ENCODE results near the gene HBB. TPM values are rescaled to one million over a fixed set of nuclear protein-coding genes. Genes with fewer than 3 reads are reported as not detected.

The HBB gene
- total RNA-seq, 4 donors from 2014 or later: 16.1 to 148 (median 132) TPM; not detected in 1

GRCh38 chr11:5269715-5270147, 42.9 kb upstream of the HBB start, which contains the start of gene HBE1:
HBE1 (minus strand) TSS chr11:5269945; CDS start chr11:5269890, 55 bp downstream.
- Histone ChIP-seq H3K4me1 (no peaks in the 10 kb centered on the region), H3K27ac (no peak within 1 kb of the TSS), H3K9me3 (no peaks in the 10 kb centered on the region), H3K27me3 (no peaks in the 10 kb centered on the region), H3K4me3 (no peak within 1 kb of the TSS), H3K36me3 (no peaks in the 10 kb centered on the region)
- TF ChIP-seq POLR2AphosphoS5 (IDR thresholded peaks at IDR 0.05) (no peak), POLR2A (IDR thresholded peaks at IDR 0.05) (no peak), EP300 (IDR thresholded peaks at IDR 0.05) (no peak), CTCF (IDR thresholded peaks at IDR 0.05) (no peak)
- 25% methylated on average over 3 of the region's 4 CpGs; no CpG with 5 or more reads in 1 of the 2 donors for WGBS, 2 donors (ENCODE audit: low coverage in 1 of 2)
- ATAC-seq: no peak

- TF ChIP-seq POLR2A (IDR thresholded peaks at IDR 0.05) (no peak), CTCF (IDR thresholded peaks at IDR 0.05) (no peak), POLR2AphosphoS5 (IDR thresholded peaks at IDR 0.05) (no peak), EP300 (IDR thresholded peaks at IDR 0.05) (no peak)
- no peak overlapping the region for H3K27ac ChIP-seq
- WGBS, 2 donors (ENCODE audit: low coverage in 1 of 2): 57 to 64% methylated on average over 2 of the region's 2 CpGs
- no peaks in the 10 kb centered on the region for H3K36me3 ChIP-seq
- no peaks in the 10 kb centered on the region for H3K4me1 ChIP-seq
- no peak overlapping the region for H3K4me3 ChIP-seq
- no peaks in the 10 kb centered on the region for H3K27me3 ChIP-seq
- ATAC-seq: no peak
- H3K9me3 ChIP-seq: no peaks in the 10 kb centered on the region
These were observed 40.2 kb upstream of the HBB start for GRCh38 chr11:5267033-5267563.

- Histone ChIP-seq H3K4me1 (no peaks in the 10 kb centered on the region), H3K27ac (no peak overlapping the region), H3K36me3 (no peaks in the 10 kb centered on the region), H3K9me3 (peaks cover 0 to 5% (median 0%) of the 10 kb centered on the region in 3 donors), H3K27me3 (no peaks in the 10 kb centered on the region), H3K4me3 (no peak overlapping the region)
- no peak for ATAC-seq
- TF ChIP-seq CTCF (IDR thresholded peaks at IDR 0.05) (no peak), EP300 (IDR thresholded peaks at IDR 0.05) (no peak), POLR2A (IDR thresholded peaks at IDR 0.05) (no peak), POLR2AphosphoS5 (IDR thresholded peaks at IDR 0.05) (no peak)
These were observed 39.7 kb upstream of the HBB start for GRCh38 chr11:5266609-5267008.

GRCh38 chr11:5265832-5266231, 39.0 kb upstream of the HBB start:
- Histone ChIP-seq H3K27me3 (no peaks in the 10 kb centered on the region), H3K4me3 (no peak overlapping the region), H3K36me3 (no peaks in the 10 kb centered on the region), H3K27ac (no peak overlapping the region), H3K9me3 (peaks cover 0 to 7% (median 0%) of the 10 kb centered on the region in 3 donors), H3K4me1 (no peaks in the 10 kb centered on the region)
- TF ChIP-seq EP300 (IDR thresholded peaks at IDR 0.05): no peak
- TF ChIP-seq POLR2AphosphoS5 (IDR thresholded peaks at IDR 0.05): no peak
- no peak for TF ChIP-seq POLR2A (IDR thresholded peaks at IDR 0.05)
- TF ChIP-seq CTCF (IDR thresholded peaks at IDR 0.05): no peak
- no peak for ATAC-seq
- WGBS, 2 donors (ENCODE audit: low coverage in 1 of 2): 50 to 51% methylated on average over 1 to 2 of the region's 2 CpGs

GRCh38 chr11:5258543-5259262, 31.8 kb upstream of the HBB start:
- WGBS, 2 donors (ENCODE audit: low coverage in 1 of 2): 61 to 65% methylated on average over 4 to 5 of the region's 7 CpGs
- no peak for ATAC-seq
- H3K36me3 ChIP-seq: no peaks in the 10 kb centered on the region
- H3K4me1 ChIP-seq: no peaks in the 10 kb centered on the region
- H3K27ac ChIP-seq: no peak overlapping the region
- TF ChIP-seq POLR2A (IDR thresholded peaks at IDR 0.05): no peak
- no peak for TF ChIP-seq POLR2AphosphoS5 (IDR thresholded peaks at IDR 0.05)
- TF ChIP-seq EP300 (IDR thresholded peaks at IDR 0.05): no peak
- no peak for TF ChIP-seq CTCF (IDR thresholded peaks at IDR 0.05)
- no peak overlapping the region for H3K4me3 ChIP-seq
- no peaks in the 10 kb centered on the region for H3K27me3 ChIP-seq
- peaks cover 0 to 22% (median 0%) of the 10 kb centered on the region in 3 donors for H3K9me3 ChIP-seq

All from gastroesophageal sphincter (tissue), 4 donors.